Neural progenitor cell (in vitro differentiated cells): ENCODE measurements around the gene MYH9.

Experiments used
- EZH2 ChIP-seq: fragments of 200-600 bp; sonication (generic); IDR thresholded peaks from 2 replicates; pipeline ENCODE4 v1.6.1; 2017; ENCODE audit warnings: antibody characterized with exemption, mild to moderate bottlenecking, moderate library complexity
- TF ChIP-seq, protein P1 (sequence below): fragments of 200-600 bp; sonication (generic); IDR thresholded peaks from 2 replicates; pipeline ENCODE4 v1.5.1; 2017; ENCODE audit warnings: antibody characterized with exemption, mild to moderate bottlenecking

DNA sequence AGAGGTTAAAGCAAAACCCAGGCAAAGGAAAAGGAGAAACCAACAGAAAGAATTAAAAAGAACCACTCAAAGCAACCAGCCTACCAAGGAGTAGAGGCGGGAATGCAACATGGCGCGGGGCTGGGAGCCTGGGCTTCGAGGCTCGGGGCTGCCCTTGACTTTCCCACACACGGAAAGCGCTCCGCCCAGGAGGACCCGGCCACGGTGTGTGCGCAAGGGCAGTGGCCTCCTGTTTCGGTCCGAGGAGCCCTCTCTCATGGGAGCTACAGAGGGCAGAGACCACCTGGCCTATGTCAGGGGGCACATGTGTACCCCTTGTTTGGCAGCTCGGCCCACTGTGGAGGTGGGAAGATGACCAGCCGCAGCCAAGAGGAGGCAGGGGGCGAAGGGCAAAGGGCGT, 78.9 kb downstream of the MYH9 start:
- no peak for TF ChIP-seq EZH2
- TF ChIP-seq, protein P1, sequence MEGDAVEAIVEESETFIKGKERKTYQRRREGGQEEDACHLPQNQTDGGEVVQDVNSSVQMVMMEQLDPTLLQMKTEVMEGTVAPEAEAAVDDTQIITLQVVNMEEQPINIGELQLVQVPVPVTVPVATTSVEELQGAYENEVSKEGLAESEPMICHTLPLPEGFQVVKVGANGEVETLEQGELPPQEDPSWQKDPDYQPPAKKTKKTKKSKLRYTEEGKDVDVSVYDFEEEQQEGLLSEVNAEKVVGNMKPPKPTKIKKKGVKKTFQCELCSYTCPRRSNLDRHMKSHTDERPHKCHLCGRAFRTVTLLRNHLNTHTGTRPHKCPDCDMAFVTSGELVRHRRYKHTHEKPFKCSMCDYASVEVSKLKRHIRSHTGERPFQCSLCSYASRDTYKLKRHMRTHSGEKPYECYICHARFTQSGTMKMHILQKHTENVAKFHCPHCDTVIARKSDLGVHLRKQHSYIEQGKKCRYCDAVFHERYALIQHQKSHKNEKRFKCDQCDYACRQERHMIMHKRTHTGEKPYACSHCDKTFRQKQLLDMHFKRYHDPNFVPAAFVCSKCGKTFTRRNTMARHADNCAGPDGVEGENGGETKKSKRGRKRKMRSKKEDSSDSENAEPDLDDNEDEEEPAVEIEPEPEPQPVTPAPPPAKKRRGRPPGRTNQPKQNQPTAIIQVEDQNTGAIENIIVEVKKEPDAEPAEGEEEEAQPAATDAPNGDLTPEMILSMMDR: no peak
